ENCODE data around the gene RFX2.

Gene RFX2

GRCh38 chr19:5994405-5995165 is 115.7 kb downstream of the RFX2 start:
- H3K9me3 ChIP-seq (ENCODE audit: control insufficient read depth, low read length): no peaks in the 10 kb centered on the region
- H3K4me3 ChIP-seq (ENCODE audit: insufficient read depth, low read depth, low read length, poor library complexity, severe bottlenecking): no peak overlapping the region
- no peaks in the 10 kb centered on the region for H3K36me3 ChIP-seq (ENCODE audit: control insufficient read depth, insufficient read depth, low read length)
- no peaks in the 10 kb centered on the region for H3K27me3 ChIP-seq (replicated peaks; ENCODE audit: control insufficient read depth, insufficient read depth, low read length, poor library complexity, severe bottlenecking)
- H3K27ac ChIP-seq (ENCODE audit: insufficient read depth, low read length, poor library complexity, severe bottlenecking): no peak overlapping the region
- no peaks in the 10 kb centered on the region for H3K4me1 ChIP-seq (ENCODE audit: control insufficient read depth, insufficient read depth, low read length, poor library complexity, severe bottlenecking)
- no peak for DNase-seq

DNA sequence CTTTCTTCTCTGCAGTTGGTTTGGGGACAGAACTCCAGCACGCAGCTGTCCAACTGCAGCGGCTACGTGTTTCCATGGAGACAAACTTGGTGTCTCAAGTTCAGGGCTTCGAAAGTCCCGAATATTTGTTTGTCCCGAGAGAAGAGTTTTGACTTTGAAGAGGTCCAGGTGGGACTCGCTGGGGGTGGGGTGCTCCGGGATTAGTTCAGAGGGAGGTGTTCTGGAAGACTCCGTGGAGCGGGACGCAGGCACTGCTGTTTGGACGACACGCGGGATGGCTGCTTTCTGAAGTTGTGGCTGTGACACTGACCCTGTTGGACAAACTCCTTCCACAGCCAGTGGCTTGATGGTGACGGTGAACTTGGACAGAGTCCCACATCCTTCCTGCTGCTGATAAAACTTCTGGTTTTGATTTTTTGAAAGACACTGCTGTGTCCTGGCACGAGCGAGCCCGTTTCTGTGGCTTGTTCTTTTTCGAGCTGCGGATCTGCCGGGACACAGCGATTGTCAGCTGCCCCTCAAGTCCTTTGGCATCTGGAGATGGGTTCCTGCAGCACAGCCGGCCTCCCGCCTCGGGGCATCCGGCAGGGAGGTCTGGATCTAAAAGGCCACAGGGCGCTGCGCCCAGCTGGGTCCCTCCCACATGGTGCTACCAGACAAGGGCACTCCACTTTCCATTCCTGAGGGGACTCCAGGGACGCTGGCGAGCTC is 116.5 kb downstream of the RFX2 start:
- no peak for DNase-seq
- Histone ChIP-seq H3K4me1 (ENCODE audit: control insufficient read depth, insufficient read depth, low read length, poor library complexity, severe bottlenecking) (no peaks in the 10 kb centered on the region), H3K27ac (ENCODE audit: insufficient read depth, low read length, poor library complexity, severe bottlenecking) (no peak overlapping the region), H3K4me3 (ENCODE audit: insufficient read depth, low read depth, low read length, poor library complexity, severe bottlenecking) (no peak overlapping the region), H3K27me3 (replicated peaks; ENCODE audit: control insufficient read depth, insufficient read depth, low read length, poor library complexity, severe bottlenecking) (no peaks in the 10 kb centered on the region), H3K36me3 (ENCODE audit: control insufficient read depth, insufficient read depth, low read length) (no peaks in the 10 kb centered on the region), H3K9me3 (ENCODE audit: control insufficient read depth, low read length) (no peaks in the 10 kb centered on the region)

- DNase-seq: no peak
- Histone ChIP-seq H3K9me3 (ENCODE audit: control insufficient read depth, low read length) (no peaks in the 10 kb centered on the region), H3K4me1 (ENCODE audit: control insufficient read depth, insufficient read depth, low read length, poor library complexity, severe bottlenecking) (no peaks in the 10 kb centered on the region), H3K27me3 (replicated peaks; ENCODE audit: control insufficient read depth, insufficient read depth, low read length, poor library complexity, severe bottlenecking) (no peaks in the 10 kb centered on the region), H3K27ac (ENCODE audit: insufficient read depth, low read length, poor library complexity, severe bottlenecking) (no peak overlapping the region), H3K4me3 (ENCODE audit: insufficient read depth, low read depth, low read length, poor library complexity, severe bottlenecking) (no peak overlapping the region), H3K36me3 (ENCODE audit: control insufficient read depth, insufficient read depth, low read length) (no peaks in the 10 kb centered on the region)
Measured at GRCh38 chr19:5993201-5993600, 117.1 kb downstream of the RFX2 start.

DNA sequence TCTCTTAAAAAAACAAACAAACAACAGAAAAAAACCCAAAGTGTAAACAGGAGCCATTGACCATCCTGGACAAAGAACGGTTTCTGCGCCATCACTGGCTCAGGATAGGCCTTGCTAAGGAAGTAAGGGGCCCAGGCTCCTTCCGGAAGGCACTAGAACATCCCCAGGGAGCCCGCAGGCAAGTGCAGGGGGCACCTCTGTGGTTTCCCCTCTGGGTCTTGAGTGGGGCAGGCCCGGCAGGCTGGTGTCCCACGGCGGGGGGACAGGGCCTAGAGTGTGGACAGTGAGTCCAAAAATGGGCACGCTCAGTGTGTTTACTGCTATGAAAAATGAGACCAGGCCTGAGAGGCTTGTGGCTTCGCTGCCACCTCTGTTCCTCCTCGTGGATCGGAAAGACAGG is 117.5 kb downstream of the RFX2 start:
- H3K27me3 ChIP-seq (replicated peaks; ENCODE audit: control insufficient read depth, insufficient read depth, low read length, poor library complexity, severe bottlenecking): no peaks in the 10 kb centered on the region

GRCh38 chr19:5991244-5991838 is 119.0 kb downstream of the RFX2 start:
- Histone ChIP-seq H3K4me1 (ENCODE audit: control insufficient read depth, insufficient read depth, low read length, poor library complexity, severe bottlenecking) (peaks cover 6% of the 10 kb centered on the region), H3K36me3 (ENCODE audit: control insufficient read depth, insufficient read depth, low read length) (no peaks in the 10 kb centered on the region), H3K27ac (ENCODE audit: insufficient read depth, low read length, poor library complexity, severe bottlenecking) (no peak overlapping the region), H3K27me3 (replicated peaks; ENCODE audit: control insufficient read depth, insufficient read depth, low read length, poor library complexity, severe bottlenecking) (no peaks in the 10 kb centered on the region), H3K4me3 (ENCODE audit: insufficient read depth, low read depth, low read length, poor library complexity, severe bottlenecking) (no peak overlapping the region), H3K9me3 (ENCODE audit: control insufficient read depth, low read length) (no peaks in the 10 kb centered on the region)
- no peak for DNase-seq

More for the DNA sequence above, 117.5 kb downstream of the RFX2 start:
- no peaks in the 10 kb centered on the region for H3K9me3 ChIP-seq (ENCODE audit: control insufficient read depth, low read length)
- H3K4me3 ChIP-seq (ENCODE audit: insufficient read depth, low read depth, low read length, poor library complexity, severe bottlenecking): no peak overlapping the region
- no peaks in the 10 kb centered on the region for H3K36me3 ChIP-seq (ENCODE audit: control insufficient read depth, insufficient read depth, low read length)
- peaks cover under 1% of the 10 kb centered on the region for H3K4me1 ChIP-seq (ENCODE audit: control insufficient read depth, insufficient read depth, low read length, poor library complexity, severe bottlenecking)
- no peak overlapping the region for H3K27ac ChIP-seq (ENCODE audit: insufficient read depth, low read length, poor library complexity, severe bottlenecking)
- DNase-seq: no peak

- peaks cover 6% of the 10 kb centered on the region for H3K4me1 ChIP-seq (ENCODE audit: control insufficient read depth, insufficient read depth, low read length, poor library complexity, severe bottlenecking)
- DNase-seq: no peak
- H3K36me3 ChIP-seq (ENCODE audit: control insufficient read depth, insufficient read depth, low read length): no peaks in the 10 kb centered on the region
- H3K9me3 ChIP-seq (ENCODE audit: control insufficient read depth, low read length): no peaks in the 10 kb centered on the region
- H3K27me3 ChIP-seq (replicated peaks; ENCODE audit: control insufficient read depth, insufficient read depth, low read length, poor library complexity, severe bottlenecking): no peaks in the 10 kb centered on the region
- H3K27ac ChIP-seq (ENCODE audit: insufficient read depth, low read length, poor library complexity, severe bottlenecking): no peak overlapping the region
- H3K4me3 ChIP-seq (ENCODE audit: insufficient read depth, low read depth, low read length, poor library complexity, severe bottlenecking): no peak overlapping the region
Measured at GRCh38 chr19:5990289-5990797, 120.0 kb downstream of the RFX2 start.

- no peak overlapping the region for H3K4me3 ChIP-seq (ENCODE audit: insufficient read depth, low read depth, low read length, poor library complexity, severe bottlenecking)
- no peak overlapping the region for H3K27ac ChIP-seq (ENCODE audit: insufficient read depth, low read length, poor library complexity, severe bottlenecking)
- H3K9me3 ChIP-seq (ENCODE audit: control insufficient read depth, low read length): no peaks in the 10 kb centered on the region
- no peaks in the 10 kb centered on the region for H3K27me3 ChIP-seq (replicated peaks; ENCODE audit: control insufficient read depth, insufficient read depth, low read length, poor library complexity, severe bottlenecking)
- DNase-seq: no peak
- H3K36me3 ChIP-seq (ENCODE audit: control insufficient read depth, insufficient read depth, low read length): no peaks in the 10 kb centered on the region
- H3K4me1 ChIP-seq (ENCODE audit: control insufficient read depth, insufficient read depth, low read length, poor library complexity, severe bottlenecking): peaks cover 6% of the 10 kb centered on the region
Measured at GRCh38 chr19:5989388-5990074, 120.8 kb downstream of the RFX2 start.

DNA sequence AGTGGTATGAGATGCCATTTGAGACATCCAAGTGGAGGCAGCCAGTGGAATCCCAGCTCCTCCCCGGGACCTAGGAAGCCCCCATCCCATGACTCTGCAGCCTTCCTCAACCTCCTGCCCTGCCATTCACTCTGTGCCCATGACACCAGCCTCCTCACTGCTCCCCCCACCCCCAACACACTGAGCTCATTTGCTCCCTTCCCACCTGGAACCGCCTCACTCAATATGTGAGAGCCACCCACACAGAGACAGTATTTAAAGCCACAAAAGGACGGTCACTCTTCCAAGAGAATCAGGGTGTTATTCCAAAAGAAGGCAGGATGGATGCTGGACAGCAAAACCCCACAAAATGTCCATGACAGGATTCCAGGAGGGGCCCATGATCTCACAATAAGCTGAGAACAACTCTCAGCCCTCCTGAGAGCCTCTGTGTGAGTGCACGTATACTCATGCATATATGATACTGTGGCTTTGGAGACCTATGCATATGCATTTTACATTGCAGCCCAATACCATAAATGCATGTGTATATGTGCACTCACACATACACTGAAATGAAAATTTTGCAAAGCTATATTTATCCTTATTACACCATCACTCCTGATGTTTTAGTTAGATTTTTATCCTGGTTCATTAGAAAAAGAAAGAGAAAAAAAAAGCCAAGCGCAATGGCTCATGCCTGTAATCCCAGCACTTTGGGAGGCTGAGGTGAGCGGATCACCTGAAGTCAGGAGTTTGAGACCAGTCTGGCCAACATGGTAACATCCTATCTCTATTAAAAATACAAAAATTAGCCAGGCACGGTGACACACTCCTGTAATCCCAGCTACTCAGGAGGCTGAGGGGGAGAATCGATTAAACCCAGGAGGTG is 121.5 kb downstream of the RFX2 start:
- H3K9me3 ChIP-seq (ENCODE audit: control insufficient read depth, low read length): no peaks in the 10 kb centered on the region
- H3K4me1 ChIP-seq (ENCODE audit: control insufficient read depth, insufficient read depth, low read length, poor library complexity, severe bottlenecking): peaks cover 6% of the 10 kb centered on the region
- H3K36me3 ChIP-seq (ENCODE audit: control insufficient read depth, insufficient read depth, low read length): no peaks in the 10 kb centered on the region
- H3K4me3 ChIP-seq (ENCODE audit: insufficient read depth, low read depth, low read length, poor library complexity, severe bottlenecking): no peak overlapping the region
- no peaks in the 10 kb centered on the region for H3K27me3 ChIP-seq (replicated peaks; ENCODE audit: control insufficient read depth, insufficient read depth, low read length, poor library complexity, severe bottlenecking)
- H3K27ac ChIP-seq (ENCODE audit: insufficient read depth, low read length, poor library complexity, severe bottlenecking): no peak overlapping the region
- DNase-seq: no peak

DNA sequence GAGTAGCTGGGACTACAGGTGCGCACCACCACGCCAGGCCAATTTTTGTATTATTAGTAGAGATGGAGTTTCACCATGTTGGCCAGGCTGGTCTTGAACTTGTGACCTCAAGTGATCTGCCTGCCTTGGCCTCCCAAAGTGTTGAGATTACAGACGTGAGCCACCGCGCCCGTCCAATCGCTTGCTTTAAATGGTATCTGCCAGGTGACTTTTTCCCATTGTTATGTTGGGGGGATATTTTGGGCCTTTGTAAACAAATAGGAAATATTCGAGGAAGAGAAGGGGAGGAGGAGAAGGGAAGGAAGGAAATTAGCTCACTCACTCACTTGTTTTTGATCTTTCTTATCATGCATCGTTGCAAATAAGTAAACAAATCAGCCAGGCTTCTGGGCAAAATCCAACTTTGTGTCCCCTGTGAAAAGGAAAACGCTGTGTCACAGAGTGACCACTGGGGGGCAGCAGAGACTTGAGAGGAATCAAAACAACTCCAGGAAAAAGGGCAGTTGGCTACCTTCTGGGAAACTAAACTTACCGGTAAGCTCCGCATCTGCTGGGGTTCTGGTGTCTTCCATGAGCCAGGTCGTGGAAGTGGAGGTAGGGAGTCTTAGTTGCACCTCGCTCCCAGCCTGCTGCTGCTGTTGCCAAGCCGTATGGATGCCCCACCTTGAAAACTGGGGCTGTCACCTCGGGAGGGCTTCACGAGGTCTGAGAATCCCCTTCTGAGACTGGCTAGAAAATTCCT is 123.1 kb downstream of the RFX2 start:
- peak overlapping the region; percentile 55 for H3K4me3 ChIP-seq (ENCODE audit: insufficient read depth, low read depth, low read length, poor library complexity, severe bottlenecking)
- no peaks in the 10 kb centered on the region for H3K27me3 ChIP-seq (replicated peaks; ENCODE audit: control insufficient read depth, insufficient read depth, low read length, poor library complexity, severe bottlenecking)
- peaks cover 6% of the 10 kb centered on the region for H3K4me1 ChIP-seq (ENCODE audit: control insufficient read depth, insufficient read depth, low read length, poor library complexity, severe bottlenecking)
- no peaks in the 10 kb centered on the region for H3K36me3 ChIP-seq (ENCODE audit: control insufficient read depth, insufficient read depth, low read length)
- H3K9me3 ChIP-seq (ENCODE audit: control insufficient read depth, low read length): no peaks in the 10 kb centered on the region
- H3K27ac ChIP-seq (ENCODE audit: insufficient read depth, low read length, poor library complexity, severe bottlenecking): no peak overlapping the region
- DNase-seq: peak; percentile 31 to 66 (median 43)

All from effector memory CD4-positive, alpha-beta T cell (primary cell).